Stimulated activated naive CD4-positive, alpha-beta T cell treated with Interleukin-2 at 50 U/mL for 16 hours (primary cell): ENCODE results near the gene IFT43.

Source experiments
- DNase-seq: peaks from one replicate; lab custom pipeline; 2025; lab: John Stamatoyannopoulos, UW

IFT43 gene

GRCh38 chr14:76081642-76082041, 96.1 kb downstream of the IFT43 start:
- DNase-seq, result no peak

- DNase-seq, result no peak
Measured at GRCh38 chr14:76083796-76084765, 98.5 kb downstream of the IFT43 start.

- DNase-seq, result no peak
Measured at GRCh38 chr14:76085358-76085757, 99.8 kb downstream of the IFT43 start.

- DNase-seq, result no peak
Measured at GRCh38 chr14:76086636-76087035, 101.1 kb downstream of the IFT43 start.

GRCh38 chr14:76088326-76088725, 102.8 kb downstream of the IFT43 start:
- DNase-seq, result no peak

GRCh38 chr14:76088771-76089571, 103.4 kb downstream of the IFT43 start:
- DNase-seq, result no peak

- no peak for DNase-seq
Measured at GRCh38 chr14:76089575-76089974, 104.0 kb downstream of the IFT43 start.

- DNase-seq, result no peak
Measured at GRCh38 chr14:76090616-76091391, 105.2 kb downstream of the IFT43 start.

- DNase-seq, result no peak
Measured at GRCh38 chr14:76093077-76093476, 107.5 kb downstream of the IFT43 start.

GRCh38 chr14:76096257-76096656, 110.7 kb downstream of the IFT43 start:
- DNase-seq, result no peak

GRCh38 chr14:76097547-76097946, 112.0 kb downstream of the IFT43 start:
- DNase-seq, result no peak

- no peak for DNase-seq
Measured at GRCh38 chr14:76098047-76098446, 112.5 kb downstream of the IFT43 start.

- DNase-seq, result no peak
Measured at GRCh38 chr14:76098916-76099675, 113.5 kb downstream of the IFT43 start.

- no peak for DNase-seq
Measured at GRCh38 chr14:76100236-76100635, 114.7 kb downstream of the IFT43 start.

- DNase-seq, result no peak
Measured at GRCh38 chr14:76101391-76102379, 116.1 kb downstream of the IFT43 start.

- DNase-seq, result no peak
Measured at GRCh38 chr14:76104802-76105355, 119.3 kb downstream of the IFT43 start.

GRCh38 chr14:76106188-76106587, 120.6 kb downstream of the IFT43 start:
- no peak for DNase-seq

GRCh38 chr14:76109087-76109880, 123.7 kb downstream of the IFT43 start:
- no peak for DNase-seq
